Activated naive CD4-positive, alpha-beta T cell treated with anti-CD3 and anti-CD28 coated beads for 36 hours (primary cell): ENCODE results near the gene AQP10. TPM values are rescaled to one million over a fixed set of nuclear protein-coding genes. Genes with fewer than 3 reads are reported as not detected.
"Not testable (repeated sequence)": the region's sequence is repeated elsewhere in the genome, so short reads cannot be mapped to it uniquely, and the experiment has no call there.

Experiments
- CTCF ChIA-PET: fragments of 350-600 bp; sonication (Branson Sonifier 250); formaldehyde crosslinking; loops from one replicate; lab custom pipeline; 2021; ENCODE audit warnings: antibody characterized with exemption; lab: Charles Lee
- DNase-seq: peaks from one replicate; pipeline ENCODE4 v3.0.0-alpha.2; 2020
- H3K27ac Mint-ChIP-seq: one replicate; pipeline ENCODE4 v1.8.0; 2021; ENCODE audit warnings: mild to moderate bottlenecking, mixed read lengths
- H3K27me3 Mint-ChIP-seq: one replicate; pipeline ENCODE4 v1.8.0; 2021; ENCODE audit warnings: low read depth, mixed read lengths
- H3K36me3 Mint-ChIP-seq: one replicate; pipeline ENCODE4 v1.8.0; 2021; ENCODE audit warnings: low read depth, mixed read lengths
- H3K4me1 Mint-ChIP-seq: one replicate; pipeline ENCODE4 v1.8.0; 2021; ENCODE audit warnings: low read depth, mixed read lengths
- H3K4me3 Mint-ChIP-seq: one replicate; pipeline ENCODE4 v1.8.0; 2021; ENCODE audit warnings: mild to moderate bottlenecking, moderate library complexity, mixed read lengths
- H3K9me3 Mint-ChIP-seq: one replicate; pipeline ENCODE4 v1.8.0; 2021; ENCODE audit warnings: mixed read lengths
- intact Hi-C: fragments of 100-400 bp; cut with micrococcal nuclease; formaldehyde crosslinking; loops from one replicate; pipeline ENCODE4 v1.15.1; 2023
- total RNA-seq, 2 experiments: library from RNA; stranded (reverse); gene quantifications; one replicate each; pipeline ENCODE4 v1.2.3, GENCODE V29; 2021

The AQP10 gene
- total RNA-seq, 2 experiments from 2014 or later, result not detected

GRCh38 chr1:154306151-154306550 is 14.7 kb upstream of the AQP10 start:
- Mint-ChIP-seq H3K4me3 (no peak overlapping the region), H3K4me1 (peaks cover 15% of the 10 kb centered on the region), H3K27ac (no peak overlapping the region), H3K36me3 (no peaks in the 10 kb centered on the region), H3K9me3 (peaks cover 4% of the 10 kb centered on the region), H3K27me3 (no peaks in the 10 kb centered on the region)
- intact Hi-C loops, result no loop called here
- CTCF ChIA-PET, result interaction anchor here (0.9 to 2.6 kb wide), 3 partner anchors 19 to 29 kb away, joined by 3 to 8 read pairs (median 3); no protein-coding TSS in a partner anchor
- no peak for DNase-seq

DNA sequence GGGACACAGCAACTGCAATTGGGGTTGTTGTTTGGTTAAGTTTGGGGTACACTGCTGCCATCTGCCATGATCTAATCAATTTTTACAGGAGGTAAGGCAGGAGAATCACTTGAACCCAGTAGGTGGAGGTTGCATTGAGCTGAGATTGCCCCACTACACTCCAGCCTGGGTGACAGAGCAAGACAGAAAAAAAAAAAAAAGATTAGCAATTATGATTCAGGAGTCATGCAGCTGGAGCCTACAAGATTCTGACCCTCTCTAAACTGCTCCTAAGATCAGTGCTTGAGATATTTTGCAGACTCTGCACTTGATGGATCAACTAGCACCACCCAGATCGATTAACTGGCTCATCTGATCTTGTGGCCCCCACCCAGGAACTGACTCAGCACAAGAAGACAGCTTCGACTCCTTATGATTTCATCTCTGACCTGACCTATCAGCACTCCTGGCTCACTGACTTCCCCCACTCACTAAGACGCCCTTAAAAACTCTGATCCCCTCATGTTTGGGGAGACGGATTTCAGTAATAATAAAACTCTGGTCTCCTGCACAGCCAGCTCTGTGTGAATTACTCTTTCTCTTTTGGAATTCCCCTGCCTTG is 13.1 kb upstream of the AQP10 start:
- H3K4me1 Mint-ChIP-seq, result peaks cover 15% of the 10 kb centered on the region
- intact Hi-C loops, H3K4me3 Mint-ChIP-seq, H3K36me3 Mint-ChIP-seq, H3K9me3 Mint-ChIP-seq, H3K27me3 Mint-ChIP-seq, H3K27ac Mint-ChIP-seq, DNase-seq: not testable (repeated sequence)
- CTCF ChIA-PET, result interaction anchor here (2.6 kb wide), 1 partner anchor 28 kb away, joined by 8 read pairs; no protein-coding TSS in a partner anchor

- DNase-seq, H3K4me3 Mint-ChIP-seq, H3K9me3 Mint-ChIP-seq, intact Hi-C loops, H3K27me3 Mint-ChIP-seq, H3K27ac Mint-ChIP-seq, H3K36me3 Mint-ChIP-seq, CTCF ChIA-PET: not testable (repeated sequence)
- H3K4me1 Mint-ChIP-seq, result peaks cover 15% of the 10 kb centered on the region
Measured at GRCh38 chr1:154309136-154309535, 11.8 kb upstream of the AQP10 start.

- H3K4me1 Mint-ChIP-seq, H3K27me3 Mint-ChIP-seq, H3K27ac Mint-ChIP-seq, DNase-seq, CTCF ChIA-PET, H3K4me3 Mint-ChIP-seq, intact Hi-C loops, H3K36me3 Mint-ChIP-seq: not testable (repeated sequence)
- H3K9me3 Mint-ChIP-seq, result peaks cover 13% of the 10 kb centered on the region
Measured at GRCh38 chr1:154312229-154313065, 8.4 kb upstream of the AQP10 start.

- no peak overlapping the region for H3K27ac Mint-ChIP-seq
- no peaks in the 10 kb centered on the region for H3K27me3 Mint-ChIP-seq
- DNase-seq, result no peak
- CTCF ChIA-PET, result no interaction called here
- H3K4me3 Mint-ChIP-seq, result no peak overlapping the region
- no peaks in the 10 kb centered on the region for H3K36me3 Mint-ChIP-seq
- peaks cover 3% of the 10 kb centered on the region for H3K4me1 Mint-ChIP-seq
- intact Hi-C loops, result no loop called here
- H3K9me3 Mint-ChIP-seq, result peaks cover 17% of the 10 kb centered on the region
Measured at GRCh38 chr1:154313066-154313356, 7.9 kb upstream of the AQP10 start.

GRCh38 chr1:154314226-154314625 is 6.7 kb upstream of the AQP10 start:
- CTCF ChIA-PET, result interaction anchor here (1.3 kb wide), 1 partner anchor 10 kb away, joined by 5 read pairs; no protein-coding TSS in a partner anchor
- H3K27ac Mint-ChIP-seq, intact Hi-C loops, H3K27me3 Mint-ChIP-seq, H3K4me3 Mint-ChIP-seq, H3K4me1 Mint-ChIP-seq, H3K36me3 Mint-ChIP-seq, DNase-seq: not testable (repeated sequence)
- H3K9me3 Mint-ChIP-seq, result peaks cover 15% of the 10 kb centered on the region

DNA sequence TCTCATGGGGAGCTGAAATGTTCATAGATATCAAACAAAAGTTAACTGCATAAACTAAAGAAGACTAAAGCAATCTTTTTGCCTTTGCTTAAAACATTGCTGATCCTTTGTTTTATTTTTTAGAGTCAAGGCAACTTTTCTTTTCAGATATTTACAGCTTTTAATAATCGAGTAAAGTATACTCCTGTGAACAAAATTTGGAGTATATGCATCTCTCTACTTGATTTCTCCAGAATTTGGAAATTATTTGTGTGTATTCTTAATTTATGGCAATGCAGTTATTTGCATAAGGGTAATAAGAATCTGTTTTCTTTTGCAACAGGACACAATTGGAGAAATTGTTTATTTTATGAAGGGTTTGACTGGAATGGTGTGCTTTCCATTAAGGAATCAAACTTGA is 4.2 kb upstream of the AQP10 start:
- no peak for DNase-seq
- intact Hi-C loops, result no loop called here
- Mint-ChIP-seq H3K4me3 (no peak overlapping the region), H3K36me3 (no peaks in the 10 kb centered on the region), H3K4me1 (no peaks in the 10 kb centered on the region), H3K27me3 (no peaks in the 10 kb centered on the region), H3K9me3 (peaks cover 14% of the 10 kb centered on the region), H3K27ac (no peak overlapping the region)
- CTCF ChIA-PET, result interaction anchor here (1.3 kb wide), 1 partner anchor 13 kb away, joined by 3 read pairs; no protein-coding TSS in a partner anchor

GRCh38 chr1:154318386-154318785 is 2.5 kb upstream of the AQP10 start:
- intact Hi-C loops, result no loop called here
- H3K9me3 Mint-ChIP-seq, result peaks cover 14% of the 10 kb centered on the region
- H3K27me3 Mint-ChIP-seq, result no peaks in the 10 kb centered on the region
- H3K27ac Mint-ChIP-seq, result no peak overlapping the region
- CTCF ChIA-PET, result no interaction called here
- no peak for DNase-seq
- H3K4me1 Mint-ChIP-seq, result no peaks in the 10 kb centered on the region
- no peak overlapping the region for H3K4me3 Mint-ChIP-seq
- no peaks in the 10 kb centered on the region for H3K36me3 Mint-ChIP-seq

DNA sequence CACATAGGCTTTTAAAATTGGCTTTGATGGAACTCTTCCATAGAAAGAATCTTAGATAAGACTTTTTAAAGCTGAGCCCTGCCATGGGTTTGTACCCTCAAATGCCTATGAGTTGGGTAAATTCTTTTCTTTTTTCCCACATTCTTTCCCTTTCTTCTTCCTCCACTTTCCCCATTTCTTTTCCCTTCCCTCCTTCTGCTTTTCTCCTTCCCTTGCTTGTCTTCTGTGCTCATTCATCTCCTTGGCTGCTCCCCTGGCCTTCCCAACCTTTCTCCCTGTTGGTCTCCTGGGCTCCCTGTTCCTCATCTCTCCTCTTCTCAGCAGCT is 679 bp downstream of the AQP10 start:
- not testable (repeated sequence) for DNase-seq, H3K36me3 Mint-ChIP-seq, H3K27ac Mint-ChIP-seq, H3K4me3 Mint-ChIP-seq, H3K27me3 Mint-ChIP-seq, H3K9me3 Mint-ChIP-seq
- CTCF ChIA-PET, result interaction anchor here (7.4 kb wide), 1 partner anchor 15 kb away, joined by 143 read pairs; no protein-coding TSS in a partner anchor
- peaks cover 10% of the 10 kb centered on the region for H3K4me1 Mint-ChIP-seq
- intact Hi-C loops, result loop anchor here (10.0 kb wide), 1 partner anchor 683 kb away; the partner anchor contains the start of gene ZBTB7B

DNA sequence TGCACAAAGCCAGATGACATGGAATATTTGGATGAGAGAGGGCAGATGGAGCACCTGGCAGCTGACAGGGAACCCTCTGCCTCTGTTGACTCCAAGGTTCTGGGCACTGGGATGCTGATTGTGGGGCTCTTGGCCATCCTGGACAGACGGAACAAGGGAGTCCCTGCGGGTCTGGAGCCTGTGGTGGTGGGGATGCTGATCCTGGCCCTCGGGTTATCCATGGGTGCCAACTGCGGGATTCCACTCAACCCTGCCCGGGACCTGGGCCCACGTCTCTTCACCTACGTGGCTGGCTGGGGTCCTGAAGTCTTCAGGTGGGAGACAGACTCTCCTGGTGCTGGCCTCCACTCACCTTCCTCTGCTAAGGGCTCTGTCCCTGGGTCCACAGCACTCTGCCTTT is 2.6 kb downstream of the AQP10 start:
- H3K4me3 Mint-ChIP-seq, result no peak overlapping the region
- peaks cover 27% of the 10 kb centered on the region for H3K4me1 Mint-ChIP-seq
- no peaks in the 10 kb centered on the region for H3K27me3 Mint-ChIP-seq
- H3K9me3 Mint-ChIP-seq, result no peaks in the 10 kb centered on the region
- no peak overlapping the region for H3K27ac Mint-ChIP-seq
- CTCF ChIA-PET, result interaction anchor here (0.5 to 14.4 kb wide), 7 partner anchors 8 to 165 kb away, joined by 4 to 234 read pairs (median 5); no protein-coding TSS in a partner anchor
- no peak for DNase-seq
- no peaks in the 10 kb centered on the region for H3K36me3 Mint-ChIP-seq
- intact Hi-C loops, result loop anchor here (10.0 kb wide), 1 partner anchor 681 kb away; the partner anchor contains the start of gene ZBTB7B

- intact Hi-C loops, result loop anchor here (1.0 to 10.0 kb wide), 4 partner anchors 19 to 681 kb away; partner anchors contain the start of genes HAX1 and ZBTB7B
- H3K4me1 Mint-ChIP-seq, result peaks cover 30% of the 10 kb centered on the region
- no peak for DNase-seq
- no peaks in the 10 kb centered on the region for H3K27me3 Mint-ChIP-seq
- H3K36me3 Mint-ChIP-seq, result no peaks in the 10 kb centered on the region
- H3K27ac Mint-ChIP-seq, result no peak overlapping the region
- peak overlapping the region; percentile 34 for H3K4me3 Mint-ChIP-seq
- H3K9me3 Mint-ChIP-seq, result no peaks in the 10 kb centered on the region
- CTCF ChIA-PET, result interaction anchor here (0.5 to 14.4 kb wide), 12 partner anchors 9 to 672 kb away, joined by 3 to 234 read pairs (median 4); no protein-coding TSS in a partner anchor
Measured at GRCh38 chr1:154324241-154324640, 3.3 kb downstream of the AQP10 start.
